Activated CD8-positive, alpha-beta memory T cell treated with anti-CD3 and anti-CD28 coated beads for 48 hours (primary cell): ENCODE measurements around the gene OR6P1.

Experiments
- DNase-seq, 3 experiments: peaks; one replicate each; pipeline ENCODE4 v3.0.0-alpha.2; 2020; ENCODE audit warnings: low read depth in 2 of 3, low spot score in 2 of 3

The OR6P1 gene

GRCh38 chr1:158520021-158520420 lies 50.4 kb downstream of the OR6P1 start:
- DNase-seq: no peak

- no peak for DNase-seq
Measured at GRCh38 chr1:158516966-158517365, 53.4 kb downstream of the OR6P1 start.
